Jurkat, Clone E6-1 (cell line): ENCODE results near the gene MAMLD1.
A peak's percentile ranks its signal among the peaks of the same experiment; 100 is the strongest.

Source experiments
- DNase-seq: peaks from one replicate; pipeline ENCODE4 v3.0.0-alpha.2; 2011; ENCODE audit warnings: low read depth, low spot score
- H3K4me3 ChIP-seq: 2 replicates; pipeline ENCODE4 v1.5.1; 2011; ENCODE audit warnings: mild to moderate bottlenecking, low read length, control low read depth, moderate library complexity

Gene MAMLD1

GRCh38 chrX:150478496-150479492, 115.7 kb downstream of the MAMLD1 start:
- DNase-seq = no peak
- H3K4me3 ChIP-seq = no peak overlapping the region

GRCh38 chrX:150482537-150483206, 119.6 kb downstream of the MAMLD1 start:
- no peak for DNase-seq
- no peak overlapping the region for H3K4me3 ChIP-seq

GRCh38 chrX:150483356-150483985, 120.4 kb downstream of the MAMLD1 start:
- H3K4me3 ChIP-seq = no peak overlapping the region
- no peak for DNase-seq

GRCh38 chrX:150486011-150486410, 122.9 kb downstream of the MAMLD1 start:
- no peak overlapping the region for H3K4me3 ChIP-seq
- DNase-seq = peak; percentile 32

GRCh38 chrX:150487369-150488094, 124.4 kb downstream of the MAMLD1 start:
- DNase-seq = no peak
- H3K4me3 ChIP-seq = no peak overlapping the region

- H3K4me3 ChIP-seq = no peak overlapping the region
- no peak for DNase-seq
These were observed 126.4 kb downstream of the MAMLD1 start for GRCh38 chrX:150489359-150490015.

GRCh38 chrX:150495496-150495895, 132.4 kb downstream of the MAMLD1 start:
- no peak for DNase-seq
- no peak overlapping the region for H3K4me3 ChIP-seq

GRCh38 chrX:150499240-150499639, 136.1 kb downstream of the MAMLD1 start:
- no peak overlapping the region for H3K4me3 ChIP-seq
- no peak for DNase-seq

GRCh38 chrX:150502091-150502490, 139.0 kb downstream of the MAMLD1 start:
- no peak for DNase-seq
- H3K4me3 ChIP-seq = no peak overlapping the region

GRCh38 chrX:150502979-150503897, 140.1 kb downstream of the MAMLD1 start:
- H3K4me3 ChIP-seq = no peak overlapping the region
- DNase-seq = no peak

- no peak overlapping the region for H3K4me3 ChIP-seq
- DNase-seq = no peak
These were observed 140.7 kb downstream of the MAMLD1 start for GRCh38 chrX:150503898-150504219.

GRCh38 chrX:150504397-150505182, 141.5 kb downstream of the MAMLD1 start:
- DNase-seq = no peak
- H3K4me3 ChIP-seq = no peak overlapping the region

- no peak overlapping the region for H3K4me3 ChIP-seq
- DNase-seq = no peak
These were observed 142.9 kb downstream of the MAMLD1 start for GRCh38 chrX:150506020-150506419.

- DNase-seq = no peak
These were observed 143.4 kb downstream of the MAMLD1 start for GRCh38 chrX:150506486-150506885.

GRCh38 chrX:150507251-150507856, 144.2 kb downstream of the MAMLD1 start:
- H3K4me3 ChIP-seq = no peak overlapping the region
- no peak for DNase-seq

More at GRCh38 chrX:150506486-150506885, 143.4 kb downstream of the MAMLD1 start:
- no peak overlapping the region for H3K4me3 ChIP-seq

GRCh38 chrX:150508018-150508417, 144.9 kb downstream of the MAMLD1 start:
- DNase-seq = no peak
- H3K4me3 ChIP-seq = no peak overlapping the region
